ENCODE results near the gene FAM83B.

The FAM83B gene

DNA sequence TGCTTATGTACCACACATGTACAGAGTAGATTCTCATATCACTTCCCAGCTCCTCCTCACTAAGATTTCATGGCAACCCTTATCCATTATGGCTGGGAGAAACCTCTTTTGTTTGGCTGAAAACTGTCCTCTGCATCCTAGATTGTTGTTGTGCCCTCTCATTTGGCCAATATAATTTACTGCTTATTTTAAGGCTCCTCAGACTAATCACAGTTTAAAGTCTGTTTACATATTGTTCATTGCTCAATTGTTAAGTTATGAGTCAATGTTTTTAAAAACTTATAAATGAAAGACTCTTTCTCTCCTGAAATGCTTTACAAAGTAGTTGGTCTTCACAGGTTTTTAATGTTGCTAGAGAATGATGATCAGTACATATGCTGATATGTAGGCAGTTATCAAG, 57.3 kb downstream of the FAM83B start:
- H3K4me3 ChIP-seq (ENCODE audit: low read depth, low read length), result no peak overlapping the region
- no peak for DNase-seq (ENCODE audit: low read depth, low spot score)
- TF ChIP-seq, protein P1, sequence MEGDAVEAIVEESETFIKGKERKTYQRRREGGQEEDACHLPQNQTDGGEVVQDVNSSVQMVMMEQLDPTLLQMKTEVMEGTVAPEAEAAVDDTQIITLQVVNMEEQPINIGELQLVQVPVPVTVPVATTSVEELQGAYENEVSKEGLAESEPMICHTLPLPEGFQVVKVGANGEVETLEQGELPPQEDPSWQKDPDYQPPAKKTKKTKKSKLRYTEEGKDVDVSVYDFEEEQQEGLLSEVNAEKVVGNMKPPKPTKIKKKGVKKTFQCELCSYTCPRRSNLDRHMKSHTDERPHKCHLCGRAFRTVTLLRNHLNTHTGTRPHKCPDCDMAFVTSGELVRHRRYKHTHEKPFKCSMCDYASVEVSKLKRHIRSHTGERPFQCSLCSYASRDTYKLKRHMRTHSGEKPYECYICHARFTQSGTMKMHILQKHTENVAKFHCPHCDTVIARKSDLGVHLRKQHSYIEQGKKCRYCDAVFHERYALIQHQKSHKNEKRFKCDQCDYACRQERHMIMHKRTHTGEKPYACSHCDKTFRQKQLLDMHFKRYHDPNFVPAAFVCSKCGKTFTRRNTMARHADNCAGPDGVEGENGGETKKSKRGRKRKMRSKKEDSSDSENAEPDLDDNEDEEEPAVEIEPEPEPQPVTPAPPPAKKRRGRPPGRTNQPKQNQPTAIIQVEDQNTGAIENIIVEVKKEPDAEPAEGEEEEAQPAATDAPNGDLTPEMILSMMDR (IDR thresholded peaks at IDR 0.05; ENCODE audit: low read depth, low read length), result no peak
- in situ Hi-C loops (cut with HindIII; ENCODE audit: low sequenced_read_pairs), result no loop called here

DNA sequence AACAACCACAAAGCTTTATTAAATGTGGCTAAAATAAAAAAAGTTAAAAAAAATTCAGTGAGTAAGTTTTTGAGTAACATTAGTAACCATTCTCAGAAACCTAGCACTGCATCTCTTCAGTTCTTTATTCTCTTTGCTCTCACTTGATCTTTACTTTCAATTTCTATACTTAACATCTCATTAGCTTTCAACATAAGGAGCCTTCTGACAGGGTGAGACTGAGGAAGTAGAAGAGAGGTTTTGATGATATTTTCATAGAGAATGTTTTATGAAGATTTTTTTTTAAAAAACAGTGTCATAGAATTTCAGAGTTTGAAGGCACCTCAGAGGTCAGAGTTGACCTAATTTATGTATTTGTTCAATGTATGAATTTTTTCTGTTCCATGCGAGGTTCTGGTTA, 60.8 kb downstream of the FAM83B start:
- H3K4me3 ChIP-seq (ENCODE audit: low read depth, low read length), result no peak overlapping the region
- in situ Hi-C loops (cut with HindIII; ENCODE audit: low sequenced_read_pairs), result no loop called here
- TF ChIP-seq, protein P1 (IDR thresholded peaks at IDR 0.05; ENCODE audit: low read depth, low read length), result no peak
- no peak for DNase-seq (ENCODE audit: low read depth, low spot score)

DNA sequence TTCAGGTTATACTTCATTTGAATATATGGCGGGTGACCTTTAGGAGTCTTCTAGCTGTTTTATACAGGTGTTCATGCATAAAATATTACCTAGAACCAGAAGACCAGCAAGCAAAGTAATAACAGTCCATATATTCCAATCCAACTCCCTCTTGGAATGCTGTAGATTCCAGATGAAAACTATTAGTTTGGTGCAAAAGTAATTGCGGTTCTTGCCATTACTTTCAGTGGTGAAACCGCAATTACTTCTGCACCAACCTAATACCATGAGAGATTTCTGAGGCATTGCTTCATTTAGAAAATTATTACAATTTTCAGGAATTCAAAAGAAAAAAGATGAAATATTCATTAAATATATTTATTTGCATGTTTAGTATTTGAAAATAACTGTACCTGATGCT, 62.6 kb downstream of the FAM83B start:
- TF ChIP-seq, protein P1 (IDR thresholded peaks at IDR 0.05; ENCODE audit: low read depth, low read length), result no peak
- no peak for DNase-seq (ENCODE audit: low read depth, low spot score)
- H3K4me3 ChIP-seq (ENCODE audit: low read depth, low read length), result no peak overlapping the region
- in situ Hi-C loops (cut with HindIII; ENCODE audit: low sequenced_read_pairs), result no loop called here

DNA sequence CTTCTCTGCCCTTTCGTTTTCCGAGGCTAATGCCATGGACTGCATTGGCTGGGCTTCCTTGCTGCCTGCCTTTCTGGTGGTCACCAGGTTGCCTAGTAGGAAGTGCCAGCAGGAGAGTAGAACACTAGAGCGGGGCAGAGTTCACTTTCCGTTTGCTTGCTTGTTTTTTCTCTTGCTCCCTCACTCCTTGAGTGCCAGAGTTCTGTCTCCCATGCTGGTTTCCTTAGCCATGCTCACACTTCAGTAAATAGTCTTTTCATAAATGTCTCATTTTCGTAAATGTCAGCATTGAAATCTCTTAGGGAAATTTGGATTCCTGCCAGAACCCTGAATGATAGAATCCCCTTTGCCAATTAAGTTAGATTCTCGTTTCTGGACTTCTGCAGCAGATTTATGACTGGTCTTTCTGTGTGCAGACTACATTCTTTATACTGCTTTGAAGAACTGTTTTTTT, 63.9 kb downstream of the FAM83B start:
- TF ChIP-seq, protein P1 (IDR thresholded peaks at IDR 0.05; ENCODE audit: low read depth, low read length), result no peak
- DNase-seq (ENCODE audit: low read depth, low spot score), result no peak
- in situ Hi-C loops (cut with HindIII; ENCODE audit: low sequenced_read_pairs), result no loop called here
- H3K4me3 ChIP-seq (ENCODE audit: low read depth, low read length), result peak overlapping the region; percentile 12

DNA sequence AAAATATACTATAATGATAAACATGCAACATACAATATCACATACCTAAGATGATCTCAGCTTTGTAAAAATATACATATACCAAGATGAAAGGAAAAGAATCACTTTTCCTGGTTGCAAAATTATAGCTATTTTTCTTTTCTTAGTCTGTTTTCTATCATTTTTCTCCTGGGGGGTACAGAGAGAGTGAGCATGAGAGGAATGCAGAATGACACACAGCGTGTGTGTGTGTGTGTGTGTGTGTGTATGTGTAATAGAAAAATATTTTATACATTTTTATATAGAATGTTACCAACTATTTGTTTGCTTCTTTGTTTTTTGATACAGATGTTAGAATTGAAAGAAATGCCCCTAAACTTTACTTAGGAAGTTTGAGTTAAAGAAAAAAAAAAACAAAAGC, 64.3 kb downstream of the FAM83B start:
- peak; percentile 12 for DNase-seq (ENCODE audit: low read depth, low spot score)
- H3K4me3 ChIP-seq (ENCODE audit: low read depth, low read length), result no peak overlapping the region
- in situ Hi-C loops (cut with HindIII; ENCODE audit: low sequenced_read_pairs), result no loop called here
- TF ChIP-seq, protein P1 (IDR thresholded peaks at IDR 0.05; ENCODE audit: low read depth, low read length), result no peak

DNA sequence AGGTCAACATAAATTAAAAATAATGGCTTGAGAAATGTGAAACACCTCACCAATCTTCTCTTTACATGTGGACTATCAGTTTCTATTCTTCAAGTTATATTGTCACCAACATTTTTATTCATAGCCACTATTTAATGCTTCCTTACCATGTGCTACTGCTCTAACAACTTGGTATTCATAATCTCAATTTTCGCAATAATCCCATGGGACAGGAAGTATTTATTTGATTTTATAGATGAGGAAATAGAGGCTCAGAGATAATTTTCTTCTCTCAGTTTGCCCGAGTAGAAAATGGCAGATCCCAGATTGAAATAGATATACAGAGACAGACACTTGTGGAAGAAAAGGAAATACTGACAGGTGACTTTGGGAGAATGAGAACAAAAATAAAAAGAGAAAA, 66.6 kb downstream of the FAM83B start:
- DNase-seq (ENCODE audit: low read depth, low spot score), result no peak
- no peak overlapping the region for H3K4me3 ChIP-seq (ENCODE audit: low read depth, low read length)
- in situ Hi-C loops (cut with HindIII; ENCODE audit: low sequenced_read_pairs), result no loop called here
- TF ChIP-seq, protein P1 (IDR thresholded peaks at IDR 0.05; ENCODE audit: low read depth, low read length), result no peak

DNA sequence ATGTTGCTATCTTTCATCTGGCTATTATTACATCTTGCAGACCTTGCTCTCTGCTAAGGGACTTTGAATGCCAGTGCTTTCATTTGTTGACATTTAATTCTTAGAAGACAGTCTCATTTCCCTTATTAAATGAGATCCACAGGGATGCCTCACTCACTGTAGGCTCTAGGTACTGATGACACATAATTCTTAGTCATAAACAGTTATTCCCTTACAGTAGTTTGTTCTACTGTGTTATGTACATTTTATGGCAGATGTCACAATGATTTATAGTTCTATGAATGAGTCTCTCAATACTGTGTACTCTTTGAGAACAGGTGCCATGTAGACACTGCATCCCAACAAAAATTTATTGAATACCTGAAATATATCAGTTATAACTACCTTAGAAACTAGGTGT, 70.3 kb downstream of the FAM83B start:
- in situ Hi-C loops (cut with HindIII; ENCODE audit: low sequenced_read_pairs), result no loop called here
- no peak overlapping the region for H3K4me3 ChIP-seq (ENCODE audit: low read depth, low read length)
- TF ChIP-seq, protein P1 (IDR thresholded peaks at IDR 0.05; ENCODE audit: low read depth, low read length), result no peak
- DNase-seq (ENCODE audit: low read depth, low spot score), result no peak
